ENCODE data around the gene TSPAN15. TPM values are rescaled to one million over a fixed set of nuclear protein-coding genes. Genes with fewer than 3 reads are reported as not detected.
A peak's percentile ranks its signal among the peaks of the same experiment; 100 is the strongest.

The TSPAN15 gene
- total RNA-seq, 2 experiments from 2014 or later: 0.58 to 1.2 TPM

DNA sequence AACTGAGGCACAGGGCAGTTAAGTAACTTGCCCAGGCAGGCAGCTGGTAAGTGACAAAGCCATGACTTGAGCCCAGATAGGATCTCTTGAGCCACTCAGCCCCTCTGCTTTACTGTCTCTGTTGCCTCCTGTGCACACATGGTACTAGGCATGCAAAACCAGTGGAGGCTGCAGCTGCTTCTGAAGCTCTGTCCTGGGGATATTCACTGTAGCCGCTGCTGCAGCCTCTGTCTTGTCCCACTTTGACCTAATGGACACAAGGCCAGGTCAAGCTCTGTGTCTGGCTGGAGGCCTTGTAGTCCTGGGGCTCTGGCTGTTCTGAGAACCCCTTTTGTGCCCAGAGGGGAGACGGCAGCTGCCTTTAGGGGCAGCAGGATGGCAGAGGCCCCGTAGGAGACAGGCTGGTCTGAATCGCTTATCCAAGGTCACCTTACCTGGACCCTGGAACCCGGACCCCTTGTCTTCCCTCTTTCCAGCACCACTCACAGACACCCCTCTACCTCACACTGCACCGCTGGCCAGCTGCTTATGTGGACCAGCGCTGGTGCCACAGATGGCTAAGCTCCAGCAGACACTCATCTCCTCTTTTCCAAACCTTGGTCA is 57.6 kb downstream of the TSPAN15 start:
- ATAC-seq (no peak), DNase-seq (no peak)
- Mint-ChIP-seq H3K4me3 (no peak overlapping the region), H3K9me3 (no peaks in the 10 kb centered on the region), H3K36me3 (ENCODE audit: low read depth) (no peaks in the 10 kb centered on the region), H3K27me3 (peaks cover 1% of the 10 kb centered on the region), H3K4me1 (ENCODE audit: low read depth) (peaks cover 10% of the 10 kb centered on the region), H3K27ac (no peak overlapping the region)
- ChIA-PET POLR2A (no interaction called here), CTCF (interaction anchor here (0.9 to 20.0 kb wide), 8 partner anchors 11 to 132 kb away, joined by 3 to 397 read pairs (median 5); partner anchors contain the start of gene TSPAN15)
- TF ChIP-seq, protein P1, sequence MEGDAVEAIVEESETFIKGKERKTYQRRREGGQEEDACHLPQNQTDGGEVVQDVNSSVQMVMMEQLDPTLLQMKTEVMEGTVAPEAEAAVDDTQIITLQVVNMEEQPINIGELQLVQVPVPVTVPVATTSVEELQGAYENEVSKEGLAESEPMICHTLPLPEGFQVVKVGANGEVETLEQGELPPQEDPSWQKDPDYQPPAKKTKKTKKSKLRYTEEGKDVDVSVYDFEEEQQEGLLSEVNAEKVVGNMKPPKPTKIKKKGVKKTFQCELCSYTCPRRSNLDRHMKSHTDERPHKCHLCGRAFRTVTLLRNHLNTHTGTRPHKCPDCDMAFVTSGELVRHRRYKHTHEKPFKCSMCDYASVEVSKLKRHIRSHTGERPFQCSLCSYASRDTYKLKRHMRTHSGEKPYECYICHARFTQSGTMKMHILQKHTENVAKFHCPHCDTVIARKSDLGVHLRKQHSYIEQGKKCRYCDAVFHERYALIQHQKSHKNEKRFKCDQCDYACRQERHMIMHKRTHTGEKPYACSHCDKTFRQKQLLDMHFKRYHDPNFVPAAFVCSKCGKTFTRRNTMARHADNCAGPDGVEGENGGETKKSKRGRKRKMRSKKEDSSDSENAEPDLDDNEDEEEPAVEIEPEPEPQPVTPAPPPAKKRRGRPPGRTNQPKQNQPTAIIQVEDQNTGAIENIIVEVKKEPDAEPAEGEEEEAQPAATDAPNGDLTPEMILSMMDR (IDR thresholded peaks at IDR 0.05): no peak
- intact Hi-C loops (cut with micrococcal nuclease): loop anchor here (5.0 kb wide), 4 partner anchors 52 to 272 kb away; no protein-coding TSS in a partner anchor

DNA sequence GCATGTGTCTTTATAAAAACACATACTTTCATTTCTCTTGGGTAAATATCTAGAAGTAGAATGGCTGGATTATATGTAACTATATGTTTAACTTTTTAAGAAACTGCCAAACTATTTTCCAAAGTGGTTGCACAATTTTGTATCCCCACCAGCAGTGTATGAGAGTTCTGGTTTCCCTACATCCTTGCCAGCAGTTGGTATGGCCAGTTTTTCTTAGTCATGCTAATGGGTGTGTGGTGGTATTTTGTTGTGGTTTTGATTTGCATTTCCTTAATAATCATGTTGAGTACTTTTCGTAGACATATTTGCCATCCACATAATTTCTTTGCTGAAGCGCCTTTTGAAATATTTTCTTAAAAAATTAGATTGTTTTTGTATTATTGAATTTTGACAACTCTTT is 61.6 kb downstream of the TSPAN15 start:
- H3K4me3 Mint-ChIP-seq: no peak overlapping the region
- no peak for DNase-seq
- no peak for ATAC-seq
- H3K27ac Mint-ChIP-seq: no peak overlapping the region
- H3K36me3 Mint-ChIP-seq (ENCODE audit: low read depth): no peaks in the 10 kb centered on the region
- CTCF ChIA-PET: interaction anchor here (1.3 to 20.0 kb wide), 2 partner anchors 128 to 202 kb away, joined by 3 to 397 read pairs; no protein-coding TSS in a partner anchor
- intact Hi-C loops (cut with micrococcal nuclease): loop anchor here (10.0 kb wide), 1 partner anchor 202 kb away; no protein-coding TSS in a partner anchor
- POLR2A ChIA-PET: no interaction called here
- H3K27me3 Mint-ChIP-seq: peaks cover 9% of the 10 kb centered on the region
- peaks cover 1% of the 10 kb centered on the region for H3K4me1 Mint-ChIP-seq (ENCODE audit: low read depth)
- H3K9me3 Mint-ChIP-seq: no peaks in the 10 kb centered on the region
- TF ChIP-seq, protein P1 (IDR thresholded peaks at IDR 0.05): no peak

DNA sequence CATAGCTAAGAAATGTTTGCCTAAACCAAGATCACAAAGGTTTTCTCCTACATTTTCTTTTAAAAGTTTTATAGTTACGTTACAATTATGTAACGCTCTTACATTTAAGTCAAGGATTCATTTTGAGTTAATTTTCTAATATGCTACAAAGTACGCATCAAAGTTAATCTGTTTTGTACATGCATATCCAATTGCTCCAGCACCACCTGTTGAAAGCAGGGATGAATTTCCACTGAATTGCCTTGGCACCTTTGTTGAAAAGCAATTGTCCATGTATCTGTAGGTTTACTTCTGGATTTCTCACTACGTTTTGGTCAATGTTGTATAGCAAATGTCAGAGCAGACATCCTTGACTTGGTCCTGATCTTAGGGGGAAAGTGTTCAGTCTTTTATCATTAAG is 62.4 kb downstream of the TSPAN15 start:
- TF ChIP-seq, protein P1 (IDR thresholded peaks at IDR 0.05): no peak
- H3K4me1 Mint-ChIP-seq (ENCODE audit: low read depth): no peaks in the 10 kb centered on the region
- H3K36me3 Mint-ChIP-seq (ENCODE audit: low read depth): no peaks in the 10 kb centered on the region
- ChIA-PET POLR2A (no interaction called here), CTCF (interaction anchor here (1.2 to 20.0 kb wide), 4 partner anchors 115 to 217 kb away, joined by 3 to 397 read pairs (median 16); partner anchors contain the start of gene FAM241B)
- no peak overlapping the region for H3K4me3 Mint-ChIP-seq
- no peaks in the 10 kb centered on the region for H3K9me3 Mint-ChIP-seq
- DNase-seq (no peak), ATAC-seq (no peak)
- H3K27ac Mint-ChIP-seq: no peak overlapping the region
- H3K27me3 Mint-ChIP-seq: peaks cover 9% of the 10 kb centered on the region
- intact Hi-C loops (cut with micrococcal nuclease): loop anchor here (10.0 kb wide), 1 partner anchor 201 kb away; no protein-coding TSS in a partner anchor

DNA sequence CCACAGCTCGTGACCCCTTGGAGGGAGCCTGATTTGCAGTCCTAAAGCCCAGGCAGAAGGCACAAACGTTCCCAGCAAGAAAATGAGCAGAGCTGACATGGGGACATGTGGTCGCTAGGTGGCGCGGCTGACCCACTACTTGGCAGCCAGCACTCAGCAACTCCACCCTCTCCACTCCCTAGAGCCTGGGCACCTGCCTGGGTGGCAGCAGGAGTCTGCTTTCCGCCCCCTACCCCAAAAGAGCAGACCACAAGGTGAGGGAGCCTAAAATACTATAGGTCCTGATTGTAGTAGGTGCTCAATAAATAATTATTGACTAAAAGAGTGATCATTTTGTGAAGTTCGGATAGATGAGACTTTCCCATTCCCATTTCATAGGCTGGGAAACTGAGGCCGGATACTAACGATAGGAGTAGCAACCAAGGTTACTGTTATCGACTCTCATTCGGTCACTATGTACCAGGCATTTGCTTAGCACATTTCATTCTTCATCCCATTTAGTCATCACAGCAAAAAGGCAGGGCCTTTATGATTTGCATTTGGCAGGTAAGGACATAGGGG is 64.5 kb downstream of the TSPAN15 start:
- Mint-ChIP-seq H3K9me3 (no peaks in the 10 kb centered on the region), H3K27ac (no peak overlapping the region), H3K4me1 (ENCODE audit: low read depth) (no peaks in the 10 kb centered on the region), H3K4me3 (no peak overlapping the region), H3K27me3 (peaks cover 8% of the 10 kb centered on the region), H3K36me3 (ENCODE audit: low read depth) (no peaks in the 10 kb centered on the region)
- TF ChIP-seq, protein P1 (IDR thresholded peaks at IDR 0.05): peak; percentile 79
- ChIA-PET POLR2A (interaction anchor here (1.3 kb wide), 1 partner anchor 8 kb away, joined by 3 read pairs; no protein-coding TSS in a partner anchor), CTCF (interaction anchor here (0.7 to 20.0 kb wide), 56 partner anchors 9 to 443 kb away, joined by 3 to 397 read pairs (median 4); partner anchors contain the start of gene FAM241B)
- intact Hi-C loops (cut with micrococcal nuclease): loop anchor here (1.0 to 10.0 kb wide), 2 partner anchors 124 to 199 kb away; no protein-coding TSS in a partner anchor
- DNase-seq (peak; percentile 89), ATAC-seq (peak; percentile 97)
